Fibroblast of skin of left biceps (primary cell): ENCODE data around the gene UACA.
"Not testable (repeated sequence)": the region's sequence is repeated elsewhere in the genome, so short reads cannot be mapped to it uniquely, and the experiment has no call there.

ENCODE experiments used
- DNase-seq, 2 experiments: peaks; one replicate each; pipeline ENCODE4 v3.0.0-alpha.2; 2013; ENCODE audit warnings: low read depth in 2 of 2

The UACA gene

DNA sequence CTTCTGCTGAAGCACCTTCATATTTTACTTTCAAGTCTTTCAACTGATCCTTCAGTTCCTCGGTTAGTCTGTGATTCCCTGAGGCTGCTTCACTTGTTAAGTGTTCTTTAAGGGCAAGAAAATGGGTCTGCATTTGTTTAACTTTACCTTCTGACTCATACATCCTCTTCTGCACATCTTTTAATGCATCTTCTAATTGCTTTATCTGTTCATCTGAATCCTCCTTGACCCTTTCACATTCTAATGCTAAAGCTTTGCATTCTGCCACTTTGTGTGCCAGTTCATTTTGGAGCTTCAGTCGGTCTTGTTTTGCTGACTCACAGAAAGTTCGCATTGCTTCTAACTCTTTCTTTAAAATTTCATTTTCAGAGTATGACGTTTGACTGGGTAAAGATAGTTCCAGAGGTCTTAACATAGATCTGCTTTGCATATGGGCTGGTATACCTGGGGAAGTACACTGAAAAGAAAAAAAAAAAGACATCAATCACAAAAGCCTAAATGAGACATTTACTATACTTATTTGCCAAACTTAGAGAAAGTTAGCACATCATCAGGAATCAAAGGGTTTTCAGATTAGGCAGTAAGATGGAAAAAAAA lies 94.3 kb downstream of the UACA start:
- DNase-seq: no peak

GRCh38 chr15:70665599-70665998 lies 97.8 kb downstream of the UACA start:
- no peak for DNase-seq

GRCh38 chr15:70664494-70664893 lies 98.9 kb downstream of the UACA start:
- no peak for DNase-seq

DNA sequence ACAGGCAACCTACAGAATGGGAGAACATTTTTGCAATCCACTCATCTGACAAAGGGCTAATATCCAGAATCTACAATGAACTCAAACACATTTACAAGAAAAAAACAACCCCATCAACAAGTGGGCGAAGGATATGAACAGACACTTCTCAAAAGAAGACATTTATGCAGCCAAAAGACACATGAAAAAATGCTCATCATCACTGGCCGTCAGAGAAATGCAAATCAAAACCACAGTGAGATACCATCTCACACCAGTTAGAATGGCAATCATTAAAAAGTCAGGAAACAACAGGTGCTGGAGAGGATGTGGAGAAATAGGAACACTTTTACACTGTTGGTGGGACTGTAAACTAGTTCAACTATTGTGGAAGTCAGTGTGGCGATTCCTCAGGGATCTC lies 100.3 kb downstream of the UACA start:
- DNase-seq: not testable (repeated sequence)

GRCh38 chr15:70659662-70660061 lies 103.7 kb downstream of the UACA start:
- no peak for DNase-seq

DNA sequence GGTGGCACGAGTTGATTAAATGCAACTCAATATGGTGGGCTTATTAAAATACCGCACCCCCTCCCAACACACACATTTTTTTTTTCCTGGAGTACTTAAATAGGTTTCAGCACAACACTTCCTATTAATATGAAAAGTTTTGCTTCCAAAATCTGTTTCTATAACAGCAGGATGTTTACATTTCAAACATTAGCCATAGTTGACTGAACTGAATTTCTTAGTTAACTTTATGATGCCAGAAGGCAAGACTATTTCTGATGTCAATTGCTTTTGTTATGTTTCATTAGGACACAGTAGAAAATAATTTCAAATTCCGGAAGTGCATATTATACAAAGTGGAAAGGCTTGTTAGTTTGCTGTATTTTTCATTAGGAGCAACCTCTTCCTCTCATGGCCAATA lies 104.7 kb downstream of the UACA start:
- no peak for DNase-seq

- no peak for DNase-seq
Measured at GRCh38 chr15:70653426-70653825, 109.9 kb downstream of the UACA start.

GRCh38 chr15:70652341-70652740 lies 111.0 kb downstream of the UACA start:
- DNase-seq: no peak

GRCh38 chr15:70651303-70651845 lies 112.0 kb downstream of the UACA start:
- no peak for DNase-seq

DNA sequence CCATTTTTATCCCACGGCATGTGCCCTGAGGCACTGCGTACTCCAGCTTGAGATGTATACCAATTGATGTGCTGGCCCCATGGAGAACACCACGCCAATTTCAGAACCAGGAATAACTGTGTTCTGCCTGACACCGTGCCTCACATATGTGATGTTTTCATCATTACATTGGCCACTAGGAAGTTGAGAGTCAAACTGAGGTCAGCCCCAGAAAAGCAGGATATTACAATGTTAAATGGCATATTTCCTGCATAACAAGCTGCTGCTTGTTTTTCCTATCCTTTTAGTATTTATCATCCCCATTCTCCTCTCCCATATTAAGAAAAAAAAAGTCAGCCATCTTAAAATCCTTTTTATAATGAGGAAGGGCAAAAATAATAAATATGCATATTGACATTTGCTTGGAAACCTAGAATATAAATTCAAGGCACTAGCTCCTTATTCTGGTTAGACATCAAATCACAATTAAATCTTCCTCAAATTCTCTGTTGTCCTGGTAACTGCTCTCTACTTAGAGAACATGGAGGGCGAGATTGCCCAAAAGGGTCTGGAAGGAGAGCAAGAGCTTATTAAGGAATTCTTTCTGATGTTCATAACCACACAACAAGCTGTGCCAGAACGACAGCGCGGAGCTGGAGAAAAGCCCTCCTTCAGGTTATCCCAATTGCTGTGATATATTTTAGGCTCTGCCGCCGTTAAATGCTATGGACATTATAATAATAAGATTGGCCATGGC lies 112.6 kb downstream of the UACA start:
- DNase-seq: no peak

DNA sequence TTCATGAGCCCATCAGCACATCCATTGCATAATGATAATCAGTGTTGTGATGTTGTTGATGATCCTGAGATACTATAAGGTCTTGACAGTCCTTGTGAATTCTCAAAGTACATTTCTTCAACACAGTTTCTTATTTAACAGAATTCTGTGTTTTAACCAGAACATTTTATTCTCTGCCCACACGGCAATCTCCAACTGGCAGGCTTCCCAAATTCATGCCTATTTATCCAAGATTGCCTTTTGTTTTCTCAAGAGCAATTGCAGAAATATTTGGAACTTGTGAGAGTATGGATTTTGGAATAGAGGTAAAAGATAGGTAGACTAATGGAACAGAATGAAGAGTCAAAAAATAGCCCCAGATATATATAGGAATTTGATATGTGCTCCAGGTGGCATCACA lies 116.0 kb downstream of the UACA start:
- DNase-seq: no peak

GRCh38 chr15:70646169-70646568 lies 117.2 kb downstream of the UACA start:
- DNase-seq: no peak

DNA sequence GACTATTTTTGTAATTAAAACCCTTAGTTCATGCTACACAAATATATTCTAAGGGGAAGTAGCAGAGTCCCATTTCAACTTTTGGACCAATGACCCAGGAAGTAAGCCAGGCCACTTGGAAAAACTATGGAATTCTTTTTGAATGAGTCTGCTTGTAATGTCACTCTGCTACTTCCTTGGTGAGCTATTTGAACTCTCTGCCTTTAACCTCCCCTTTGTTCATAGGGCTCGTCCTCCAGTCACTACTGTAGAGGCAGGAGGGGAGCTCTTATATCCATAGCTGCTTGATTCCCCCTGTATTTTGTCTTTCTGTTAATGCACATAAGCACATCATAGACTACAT lies 119.6 kb downstream of the UACA start:
- no peak for DNase-seq

DNA sequence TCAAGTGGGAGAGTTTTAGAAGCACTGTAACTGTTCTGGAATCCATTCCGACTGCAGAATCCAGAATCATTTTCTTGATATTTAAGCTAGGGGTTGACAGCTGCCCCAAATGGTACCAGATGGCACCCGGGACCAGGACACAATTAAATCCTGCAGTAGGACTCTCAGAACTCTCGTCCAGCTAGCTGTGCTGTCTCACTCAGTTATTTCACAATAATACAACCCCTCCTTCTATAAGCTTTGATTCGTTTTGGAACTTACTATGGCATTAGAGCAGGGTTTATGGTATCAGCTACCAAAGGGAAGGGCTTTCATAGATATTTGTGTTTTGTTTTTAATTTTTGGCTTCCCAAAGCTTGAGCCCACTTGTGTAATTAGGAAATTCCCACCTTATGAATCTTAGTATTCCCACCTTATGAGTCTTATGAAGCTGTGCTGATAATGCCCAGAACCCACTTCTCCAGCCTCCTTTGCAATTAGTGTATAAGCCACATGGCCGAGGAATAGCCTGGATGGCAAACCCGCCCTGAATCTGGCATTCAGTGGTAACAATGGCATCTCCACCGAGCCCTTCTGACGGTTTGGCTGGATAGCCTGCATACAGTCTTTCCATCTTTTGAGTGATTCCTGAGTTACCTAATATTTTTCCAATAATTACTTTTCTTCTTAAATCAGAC lies 120.1 kb downstream of the UACA start:
- DNase-seq: no peak

- DNase-seq: no peak
Measured at GRCh38 chr15:70636540-70637165, 126.7 kb downstream of the UACA start.

- DNase-seq: no peak
Measured at GRCh38 chr15:70635895-70636294, 127.5 kb downstream of the UACA start.

GRCh38 chr15:70633991-70634390 lies 129.4 kb downstream of the UACA start:
- no peak for DNase-seq

DNA sequence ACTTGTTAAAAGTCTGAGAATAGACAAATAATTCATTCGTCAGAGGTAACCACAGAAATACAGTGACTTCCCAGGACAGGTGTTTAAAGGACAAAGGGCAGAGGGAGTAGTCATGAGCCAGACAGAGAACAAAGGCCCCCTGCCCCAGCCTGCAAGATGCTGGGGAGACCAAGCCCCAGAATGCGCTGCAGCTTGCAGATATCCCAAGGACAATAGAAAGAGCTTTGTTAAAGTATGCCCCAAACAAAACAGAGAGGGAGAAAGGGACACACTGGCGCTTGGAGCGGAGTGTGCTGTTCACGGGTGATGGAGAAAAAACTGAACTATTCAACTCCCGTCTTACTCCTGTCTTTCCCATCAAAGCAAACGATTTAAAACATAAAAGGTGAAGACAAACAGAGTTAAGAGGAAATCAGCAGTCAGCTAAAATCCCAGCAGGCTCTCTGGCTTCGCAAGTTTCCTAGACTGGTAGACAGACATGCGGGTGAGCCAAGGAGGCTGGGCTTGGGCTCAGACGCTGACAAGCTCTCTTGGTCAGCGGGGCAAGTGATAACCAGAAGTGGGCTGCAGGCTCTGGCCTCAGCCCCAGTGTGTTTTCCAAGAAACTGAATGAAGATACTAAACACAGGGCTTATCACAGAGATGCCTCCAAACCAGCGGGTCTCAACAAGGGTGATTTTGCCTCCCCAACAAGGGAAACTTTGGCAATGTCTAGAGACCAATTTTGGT lies 130.1 kb downstream of the UACA start:
- DNase-seq: no peak

- DNase-seq: no peak
Measured at GRCh38 chr15:70632491-70633102, 130.8 kb downstream of the UACA start.

DNA sequence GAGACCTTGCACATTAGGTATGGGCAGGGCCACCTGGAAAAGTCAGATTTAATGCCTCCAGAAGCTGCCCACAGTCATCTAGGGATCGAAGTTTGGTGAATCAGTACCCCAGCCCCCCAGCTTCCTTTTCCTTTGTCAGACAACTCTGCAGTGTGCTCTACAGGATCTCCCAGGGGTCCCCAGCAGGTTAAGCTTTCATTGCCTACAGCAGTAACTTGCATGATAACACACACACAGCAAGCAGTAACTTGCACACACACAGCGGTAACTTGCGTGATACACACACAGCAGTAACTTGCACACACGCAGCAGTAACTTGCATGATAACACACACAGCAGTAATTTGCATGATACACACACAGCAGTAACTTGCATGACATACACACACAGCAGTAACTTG lies 131.3 kb downstream of the UACA start:
- DNase-seq: no peak

- no peak for DNase-seq
Measured at GRCh38 chr15:70629735-70630273, 133.6 kb downstream of the UACA start.
